C1 segment of cervical spinal cord (tissue), 14 donors: ENCODE measurements around the gene AFAP1.

Source experiments
- DNase-seq, 14 donors: peaks; one replicate each; lab custom pipeline; 2025; lab: John Stamatoyannopoulos, UW

AFAP1 gene

GRCh38 chr4:7939377-7940108, at the start of gene AFAP1:
AFAP1 (minus strand) TSS chr4:7939861; CDS start chr4:7872078, 67,783 bp downstream.
- DNase-seq, result peak in 13 of 14 donors; percentile 31 to 91 (median 63)

- no peak for DNase-seq
Observed at GRCh38 chr4:7988437-7988836, 48.8 kb upstream of the AFAP1 start.

- peak in 10 of 14 donors; percentile 23 to 53 (median 37) for DNase-seq
Observed at GRCh38 chr4:7987148-7987989, 47.7 kb upstream of the AFAP1 start.

- DNase-seq, result no peak
Observed at GRCh38 chr4:7985891-7986441, 46.3 kb upstream of the AFAP1 start.

GRCh38 chr4:7985072-7985471, 45.4 kb upstream of the AFAP1 start:
- DNase-seq, result no peak

- DNase-seq, result peak in 1 of 14 donors; percentile 71
Observed at GRCh38 chr4:7984286-7984925, 44.7 kb upstream of the AFAP1 start.

GRCh38 chr4:7983296-7983695, 43.6 kb upstream of the AFAP1 start:
- no peak for DNase-seq

- no peak for DNase-seq
Observed at GRCh38 chr4:7981738-7982394, 42.2 kb upstream of the AFAP1 start.

- DNase-seq, result no peak
Observed at GRCh38 chr4:7980036-7980435, 40.4 kb upstream of the AFAP1 start.

GRCh38 chr4:7979652-7979968, 39.9 kb upstream of the AFAP1 start:
- DNase-seq, result no peak

- no peak for DNase-seq
Observed at GRCh38 chr4:7978907-7979651, 39.4 kb upstream of the AFAP1 start.

- no peak for DNase-seq
Observed at GRCh38 chr4:7978489-7978888, 38.8 kb upstream of the AFAP1 start.

- DNase-seq, result no peak
Observed at GRCh38 chr4:7976634-7977033, 37.0 kb upstream of the AFAP1 start.

- no peak for DNase-seq
Observed at GRCh38 chr4:7976025-7976424, 36.4 kb upstream of the AFAP1 start.

- no peak for DNase-seq
Observed at GRCh38 chr4:7974425-7974824, 34.8 kb upstream of the AFAP1 start.

- DNase-seq, result peak in 3 of 14 donors; percentile 10 to 47 (median 11)
Observed at GRCh38 chr4:7973545-7973981, 33.9 kb upstream of the AFAP1 start.

GRCh38 chr4:7971881-7972500, 32.3 kb upstream of the AFAP1 start:
- DNase-seq, result no peak

GRCh38 chr4:7971159-7971631, 31.5 kb upstream of the AFAP1 start:
- no peak for DNase-seq

GRCh38 chr4:7970361-7970946, 30.8 kb upstream of the AFAP1 start:
- peak in 1 of 14 donors; percentile 19 for DNase-seq
